HepG2 (cell line): ENCODE measurements around the gene RAPGEF5. TPM values are rescaled to one million over a fixed set of nuclear protein-coding genes. Genes with fewer than 3 reads are reported as not detected.

Experiments used
- ATAC-seq: fragments of 200-7000 bp; cut with Tn5 transposase; 3 replicates; pipeline ENCODE4 v1.9.1; 2020; ENCODE audit warnings: mild to moderate bottlenecking, moderate library complexity
- BruUV-seq: library from RNA; stranded (reverse); fragments of 400-500 nt; replicated peaks from 2 replicates; lab custom pipeline; 2021; lab: Mats Ljungman, UMichigan
- CTCF ChIA-PET: fragments of 300-600 bp; formaldehyde crosslinking; extraction: SDS; loops from one replicate; lab custom pipeline; 2021; ENCODE audit warnings: low total read pairs, inconsistent platforms, low intra/inter-chr PET ratio; lab: Yijun Ruan, JAX
- POLR2A ChIA-PET: fragments of 350-600 bp; sonication (Branson Sonifier 250); formaldehyde crosslinking; loops from one replicate; lab custom pipeline; 2020; ENCODE audit warnings: antibody characterized with exemption, inconsistent platforms; lab: Yijun Ruan, JAX
- DNase-seq: peaks from one replicate; pipeline ENCODE4 v3.0.0-alpha.2; 2015; ENCODE audit warnings: low spot score
- FAIRE-seq: peaks from 3 replicates; lab custom pipeline; 2011; peaks lifted over from hg19 to GRCh38; lab: Jason Lieb, UNC
- H2AFZ ChIP-seq: one replicate; pipeline ENCODE4 v1.6.1; 2011; ENCODE audit warnings: low read length, inconsistent platforms
- H3K27ac ChIP-seq: fragments of 300-600 bp; 3 replicates; pipeline ENCODE4 v1.8.0; 2011; ENCODE audit warnings: mixed run types, mild to moderate bottlenecking, mixed read lengths, low read length, inconsistent platforms; ENCODE audit not compliant: insufficient read depth; ENCODE audit errors: extremely low read length
- H3K27me3 ChIP-seq, 2 experiments: fragments of 200-600 bp in 1 of 2; 2 replicates in 1 of 2; 3 replicates in 1 of 2; pipeline versions ENCODE4 v1.6.0 to v1.8.0; 2011; ENCODE audit warnings: low read length in 2 of 2, mild to moderate bottlenecking in 2 of 2, moderate library complexity in 2 of 2, inconsistent platforms in 1 of 2; ENCODE audit not compliant: insufficient read depth in 2 of 2, control insufficient read depth in 1 of 2
- H3K36me3 ChIP-seq, 2 experiments: fragments of 200-600 bp in 1 of 2; replicated peaks in 1 of 2; 2 replicates in 1 of 2; 3 replicates in 1 of 2; pipeline versions ENCODE4 v1.5.1 to v1.8.0; 2011; ENCODE audit warnings: low read length in 2 of 2, inconsistent platforms in 1 of 2; ENCODE audit not compliant: insufficient read depth in 2 of 2, control insufficient read depth in 1 of 2
- H3K4me1 ChIP-seq: 2 replicates; pipeline ENCODE4 v1.5.1; 2012; ENCODE audit warnings: low read length, inconsistent platforms; ENCODE audit not compliant: insufficient read depth
- H3K4me2 ChIP-seq: 2 replicates; pipeline ENCODE4 v1.6.0; 2011; ENCODE audit warnings: low read depth, low read length, inconsistent platforms
- H3K4me3 ChIP-seq, 3 experiments: fragments of 200-600 bp in 1 of 3; sonication (generic), shearing (Covaris generic) in 1 of 3; replicated peaks in 1 of 3; 2 replicates each; pipeline ENCODE4 v1.5.1; 2011 to 2016; ENCODE audit warnings: low read length in 3 of 3, inconsistent platforms in 2 of 3, low read depth in 2 of 3, mild to moderate bottlenecking in 2 of 3, control low read depth in 1 of 3, mixed read lengths in 1 of 3; ENCODE audit not compliant: insufficient read depth in 1 of 3
- H3K79me2 ChIP-seq: one replicate; pipeline ENCODE4 v1.6.1; 2011; ENCODE audit warnings: low read length, inconsistent platforms; ENCODE audit not compliant: insufficient read depth
- H3K9ac ChIP-seq: 2 replicates; pipeline ENCODE4 v1.6.0; 2011; ENCODE audit warnings: mild to moderate bottlenecking, low read depth, low read length, inconsistent platforms; ENCODE audit not compliant: insufficient read depth
- H3K9me3 ChIP-seq: 2 replicates; pipeline ENCODE4 v1.5.1; 2012; ENCODE audit warnings: mild to moderate bottlenecking, low read length
- H4K20me1 ChIP-seq: 2 replicates; pipeline ENCODE4 v1.6.0; 2011; ENCODE audit warnings: inconsistent platforms, mild to moderate bottlenecking, low read length, moderate library complexity; ENCODE audit not compliant: insufficient read depth
- ARNTL ChIP-seq: sonication (generic); formaldehyde crosslinking; IDR thresholded peaks from 2 replicates; pipeline ENCODE4 v1.4.0; 2020; ENCODE audit warnings: mild to moderate bottlenecking, missing genetic modification reagents
- ATF2 ChIP-seq: sonication (generic); formaldehyde crosslinking; IDR thresholded peaks from 2 replicates; pipeline ENCODE4 v1.4.0; 2020; ENCODE audit warnings: missing genetic modification reagents
- CAMTA2 ChIP-seq: sonication (generic); formaldehyde crosslinking; IDR thresholded peaks from 2 replicates; pipeline ENCODE4 v1.4.0; 2020; ENCODE audit warnings: mild to moderate bottlenecking, missing genetic modification reagents, borderline replicate concordance
- IRF9 ChIP-seq: sonication (generic); formaldehyde crosslinking; IDR thresholded peaks from 2 replicates; pipeline ENCODE4 v1.8.0; 2022; ENCODE audit warnings: missing genetic modification reagents, mild to moderate bottlenecking, borderline replicate concordance
- KAT2B ChIP-seq: fragments of 150-350 bp; IDR thresholded peaks from 2 replicates; pipeline ENCODE4 v1.6.1; 2014; ENCODE audit warnings: low read depth, low read length, borderline replicate concordance
- MIXL1 ChIP-seq: IDR thresholded peaks from 2 replicates; pipeline ENCODE4 v1.6.1; 2016
- MXI1 ChIP-seq: IDR thresholded peaks from 3 replicates; pipeline ENCODE4 v1.6.1; 2012; ENCODE audit warnings: low read depth, low read length, inconsistent platforms, borderline replicate concordance
- PHF5A ChIP-seq: IDR thresholded peaks from one replicate; pipeline ENCODE4 v1.6.1; 2018; ENCODE audit warnings: low read depth, missing genetic modification reagents; ENCODE audit not compliant: unreplicated experiment
- SMAD9 ChIP-seq: sonication (generic); formaldehyde crosslinking; IDR thresholded peaks from 2 replicates; pipeline ENCODE4 v1.5.1; 2020; ENCODE audit warnings: mild to moderate bottlenecking, missing genetic modification reagents
- SNAI1 ChIP-seq: sonication (generic); formaldehyde crosslinking; IDR thresholded peaks from 2 replicates; pipeline ENCODE4 v1.5.0; 2020; ENCODE audit warnings: mild to moderate bottlenecking, missing genetic modification reagents, borderline replicate concordance
- SP2 ChIP-seq: sonication (generic); formaldehyde crosslinking; IDR thresholded peaks from 2 replicates; pipeline ENCODE4 v1.5.1; 2020; ENCODE audit warnings: mild to moderate bottlenecking, missing genetic modification reagents
- ZFP82 ChIP-seq: sonication (generic); formaldehyde crosslinking; IDR thresholded peaks from 2 replicates; pipeline ENCODE4 v1.5.1; 2020; ENCODE audit warnings: mild to moderate bottlenecking, missing genetic modification reagents, borderline replicate concordance
- ZGPAT ChIP-seq: IDR thresholded peaks from 2 replicates; pipeline ENCODE4 v1.6.1; 2016; ENCODE audit warnings: mild to moderate bottlenecking
- ZKSCAN1 ChIP-seq: fragments of 150-350 bp; IDR thresholded peaks from 2 replicates; pipeline ENCODE4 v1.6.1; 2014; ENCODE audit warnings: low read length
- ZNF414 ChIP-seq: sonication (generic); formaldehyde crosslinking; IDR thresholded peaks from 2 replicates; pipeline ENCODE4 v1.5.0; 2020; ENCODE audit warnings: missing genetic modification reagents
- ZNF451 ChIP-seq: sonication (generic); formaldehyde crosslinking; IDR thresholded peaks from 2 replicates; pipeline ENCODE4 v1.5.0; 2020; ENCODE audit warnings: mild to moderate bottlenecking, missing genetic modification reagents
- ZNF546 ChIP-seq: sonication (generic); formaldehyde crosslinking; conservative IDR thresholded peaks from 2 replicates; pipeline ENCODE4 v1.8.1; 2023; ENCODE audit warnings: mild to moderate bottlenecking, missing genetic modification reagents
- ZNF564 ChIP-seq: sonication (generic); formaldehyde crosslinking; IDR thresholded peaks from 2 replicates; pipeline ENCODE4 v1.8.1; 2023; ENCODE audit warnings: mild to moderate bottlenecking, missing genetic modification reagents
- ZNF607 ChIP-seq: sonication (generic); formaldehyde crosslinking; IDR thresholded peaks from 2 replicates; pipeline ENCODE4 v1.5.1; 2020; ENCODE audit warnings: missing genetic modification reagents, mild to moderate bottlenecking, borderline replicate concordance
- ZNF784 ChIP-seq: sonication (generic); formaldehyde crosslinking; IDR thresholded peaks from 2 replicates; pipeline ENCODE4 v1.5.1; 2020; ENCODE audit warnings: missing genetic modification reagents, mild to moderate bottlenecking, borderline replicate concordance
- ZSCAN20 ChIP-seq: sonication (generic); formaldehyde crosslinking; IDR thresholded peaks from 2 replicates; pipeline ENCODE4 v1.4.0; 2020; ENCODE audit warnings: missing genetic modification reagents, mild to moderate bottlenecking, borderline replicate concordance
- WGBS: methylation state at CpG from one replicate; pipeline ENCODE4 v1.1.6; 2017; ENCODE audit warnings: low lambda C conversion rate; 5-methylcytosine and 5-hydroxymethylcytosine counted together
- in situ Hi-C: cut with HindIII; loops from 2 replicates; pipeline ENCODE4 v1.10.0; 2017; ENCODE audit warnings: low pct_unique_long_range_greater_than_20kb; ENCODE audit not compliant: extremely low pct_ligation_motif_present
- intact Hi-C: fragments of 100-400 bp; cut with micrococcal nuclease; formaldehyde crosslinking; loops from one replicate; pipeline ENCODE4 v1.10.0; 2022; ENCODE audit not compliant: unreplicated experiment
- polyA plus RNA-seq, 8 experiments: library from polyadenylated mRNA; depleted of rRNA in 3 of 8; stranded (reverse) in 7 of 8; unstranded in 1 of 8; fragments of >200 nt; fragmentation: Illumina TruSeq in 4 of 8; extraction: Trizol in 4 of 8; gene quantifications; 2 replicates each; pipeline versions ENCODE4 v1.2.1 to v1.2.3, GENCODE V29; 2011 to 2016; ENCODE audit warnings: low read depth in 4 of 8, missing spikeins in 1 of 8, mixed read lengths in 1 of 8; ENCODE audit not compliant: insufficient read depth in 1 of 8
- total RNA-seq, 5 experiments: library from RNA; depleted of rRNA; stranded (reverse); fragments of >200 nt; fragmentation: Illumina TruSeq; extraction: Trizol; gene quantifications; 2 replicates each; pipeline ENCODE4 v1.2.3, GENCODE V29; 2016; ENCODE audit warnings: low read depth in 1 of 5

The RAPGEF5 gene
- total and polyA plus RNA-seq, 2 of the 13 experiments (the other 11 are each of a cell fraction or from before 2014, with no cell fraction given), result 17.1 to 23.4 TPM

- POLR2A ChIA-PET, result no interaction called here
- Histone ChIP-seq H3K9me3 (no peaks in the 10 kb centered on the region), H3K36me3 (no peaks in the 10 kb centered on the region; a peak in 1 of 5 replicates), H3K4me1 (peaks cover 85% of the 10 kb centered on the region), H2AFZ (no peak overlapping the region), H3K9ac (peak overlapping the region; percentile 89; the same call in 1 of the 2 replicates), H3K4me3 (peak overlapping the region in 2 of 3 experiments; percentile 88 to 93; a peak in 4 of 6 replicates), H4K20me1 (peaks cover 17% of the 10 kb centered on the region; the same call in 1 of the 2 replicates), H3K27ac (no peak overlapping the region), H3K4me2 (peak overlapping the region; percentile 89), H3K27me3 (peaks cover 0 to 3% of the 10 kb centered on the region in 2 experiments; a peak in 1 of 5 replicates), H3K79me2 (peaks cover 69% of the 10 kb centered on the region)
- ATAC-seq (no peak), FAIRE-seq (no peak), DNase-seq (no peak)
- in situ Hi-C loops (loop anchor here (5.0 kb wide), 1 partner anchor 88 kb away; no protein-coding TSS in a partner anchor), intact Hi-C loops (no loop called here)
- CTCF ChIA-PET, result no interaction called here
- no TSS peak for BruUV-seq
- WGBS, result 50% methylated on average over 2 of the region's 2 CpGs
- TF ChIP-seq IRF9 (CRISPR knock-in tag) (no peak), MXI1 (no peak), ZGPAT (no peak), ZSCAN20 (no peak), SMAD9 (CRISPR knock-in tag) (no peak), ZNF414 (CRISPR knock-in tag) (0 out of 2 replicates have a peak, but pooled peaks have one; percentile 48), ATF2 (CRISPR knock-in tag) (no peak), MIXL1 (CRISPR knock-in tag) (0 out of 2 replicates have a peak, but pooled peaks have one; percentile 34), SNAI1 (CRISPR knock-in tag) (no peak), PHF5A (CRISPR knock-in tag) (no peak), SP2 (CRISPR knock-in tag) (no peak), ZNF546 (CRISPR knock-in tag) (0 out of 2 replicates have a peak, but pooled peaks have one; percentile 4), CAMTA2 (CRISPR knock-in tag) (no peak), ZNF784 (CRISPR knock-in tag) (no peak), ZNF607 (CRISPR knock-in tag) (no peak), ZNF451 (CRISPR knock-in tag) (no peak), KAT2B (no peak), ARNTL (CRISPR knock-in tag) (no peak), ZFP82 (CRISPR knock-in tag) (no peak), ZNF564 (CRISPR knock-in tag) (no peak), ZKSCAN1 (no peak)
These were observed 2.5 kb downstream of the RAPGEF5 start for GRCh38 chr7:22354462-22354861.
